ENCODE measurements around the gene SEMA4C.
"Not testable (repeated sequence)": the region's sequence is repeated elsewhere in the genome, so short reads cannot be mapped to it uniquely, and the experiment has no call there.

The SEMA4C gene

GRCh38 chr2:96893289-96894150 lies 23.6 kb upstream of the SEMA4C start:
- peak in 1 of 2 experiments; percentile 39 for DNase-seq
- TF ChIP-seq GATA1 (IDR thresholded peaks at IDR 0.05; ENCODE audit: low read depth, low read length): no peak
- TF ChIP-seq POLR2A (IDR thresholded peaks at IDR 0.05; ENCODE audit: low read length): no peak

- DNase-seq: no peak
- TF ChIP-seq POLR2A (IDR thresholded peaks at IDR 0.05; ENCODE audit: low read length) (no peak), GATA1 (IDR thresholded peaks at IDR 0.05; ENCODE audit: low read depth, low read length) (no peak)
These were observed 21.9 kb upstream of the SEMA4C start for GRCh38 chr2:96891591-96892333.

GRCh38 chr2:96890726-96891385 lies 21.0 kb upstream of the SEMA4C start:
- TF ChIP-seq GATA1 (IDR thresholded peaks at IDR 0.05; ENCODE audit: low read depth, low read length) (no peak), POLR2A (IDR thresholded peaks at IDR 0.05; ENCODE audit: low read length) (no peak)
- DNase-seq: peak in 1 of 2 experiments; percentile 54

GRCh38 chr2:96890252-96890651 lies 20.4 kb upstream of the SEMA4C start:
- no peak for TF ChIP-seq POLR2A (IDR thresholded peaks at IDR 0.05; ENCODE audit: low read length)
- TF ChIP-seq GATA1 (IDR thresholded peaks at IDR 0.05; ENCODE audit: low read depth, low read length): no peak
- no peak for DNase-seq

- DNase-seq: not testable (repeated sequence)
These were observed 19.6 kb upstream of the SEMA4C start for GRCh38 chr2:96889502-96889901.

- no peak for TF ChIP-seq GATA1 (IDR thresholded peaks at IDR 0.05; ENCODE audit: low read depth, low read length)
- no peak for TF ChIP-seq POLR2A (IDR thresholded peaks at IDR 0.05; ENCODE audit: low read length)
- DNase-seq: no peak
These were observed 18.5 kb upstream of the SEMA4C start for GRCh38 chr2:96888072-96889011.

GRCh38 chr2:96887493-96888012 lies 17.7 kb upstream of the SEMA4C start:
- TF ChIP-seq POLR2A (IDR thresholded peaks at IDR 0.05; ENCODE audit: low read length): no peak
- no peak for TF ChIP-seq GATA1 (IDR thresholded peaks at IDR 0.05; ENCODE audit: low read depth, low read length)
- DNase-seq: no peak

GRCh38 chr2:96885432-96886347 lies 15.8 kb upstream of the SEMA4C start:
- TF ChIP-seq GATA1 (IDR thresholded peaks at IDR 0.05; ENCODE audit: low read depth, low read length) (no peak), POLR2A (IDR thresholded peaks at IDR 0.05; ENCODE audit: low read length) (no peak)
- DNase-seq: no peak

- no peak for TF ChIP-seq POLR2A (IDR thresholded peaks at IDR 0.05; ENCODE audit: low read length)
- no peak for TF ChIP-seq GATA1 (IDR thresholded peaks at IDR 0.05; ENCODE audit: low read depth, low read length)
- no peak for DNase-seq
These were observed 14.6 kb upstream of the SEMA4C start for GRCh38 chr2:96884299-96885094.

GRCh38 chr2:96883306-96883705 lies 13.4 kb upstream of the SEMA4C start:
- no peak for DNase-seq
- TF ChIP-seq POLR2A (IDR thresholded peaks at IDR 0.05; ENCODE audit: low read length) (no peak), GATA1 (IDR thresholded peaks at IDR 0.05; ENCODE audit: low read depth, low read length) (no peak)

- no peak for DNase-seq
- no peak for TF ChIP-seq GATA1 (IDR thresholded peaks at IDR 0.05; ENCODE audit: low read depth, low read length)
- no peak for TF ChIP-seq POLR2A (IDR thresholded peaks at IDR 0.05; ENCODE audit: low read length)
These were observed 13.0 kb upstream of the SEMA4C start for GRCh38 chr2:96882906-96883305.
